COR-L47 (cell line): ENCODE results near the gene ADGRV1.
A peak's percentile ranks its signal among the peaks of the same experiment; 100 is the strongest.
"Not testable (repeated sequence)": the region's sequence is repeated elsewhere in the genome, so short reads cannot be mapped to it uniquely, and the experiment has no call there.

Experiments
- DNase-seq: peaks from one replicate; lab custom pipeline; 2025; lab: John Stamatoyannopoulos, UW

The ADGRV1 gene

GRCh38 chr5:90595766-90596165, 37.2 kb downstream of the ADGRV1 start:
- DNase-seq: not testable (repeated sequence)

- no peak for DNase-seq
Observed at GRCh38 chr5:90598293-90598692, 39.7 kb downstream of the ADGRV1 start.

GRCh38 chr5:90600307-90600706, 41.7 kb downstream of the ADGRV1 start:
- DNase-seq: not testable (repeated sequence)

GRCh38 chr5:90601468-90601867, 42.9 kb downstream of the ADGRV1 start:
- DNase-seq: no peak

- no peak for DNase-seq
Observed at GRCh38 chr5:90602681-90603080, 44.1 kb downstream of the ADGRV1 start.

- peak; percentile 19 for DNase-seq
Observed at GRCh38 chr5:90606539-90606938, 47.9 kb downstream of the ADGRV1 start.

GRCh38 chr5:90612919-90613318, 54.3 kb downstream of the ADGRV1 start:
- no peak for DNase-seq

- DNase-seq: no peak
Observed at GRCh38 chr5:90613459-90613858, 54.9 kb downstream of the ADGRV1 start.

- no peak for DNase-seq
Observed at GRCh38 chr5:90613918-90614504, 55.4 kb downstream of the ADGRV1 start.

GRCh38 chr5:90615355-90615754, 56.8 kb downstream of the ADGRV1 start:
- DNase-seq: no peak

GRCh38 chr5:90618071-90618470, 59.5 kb downstream of the ADGRV1 start:
- DNase-seq: no peak

- not testable (repeated sequence) for DNase-seq
Observed at GRCh38 chr5:90619762-90620161, 61.2 kb downstream of the ADGRV1 start.

- DNase-seq: no peak
Observed at GRCh38 chr5:90621848-90622247, 63.3 kb downstream of the ADGRV1 start.

GRCh38 chr5:90626493-90626892, 67.9 kb downstream of the ADGRV1 start:
- DNase-seq: no peak

GRCh38 chr5:90628492-90628891, 69.9 kb downstream of the ADGRV1 start:
- DNase-seq: no peak

GRCh38 chr5:90632791-90633190, 74.2 kb downstream of the ADGRV1 start:
- no peak for DNase-seq

- no peak for DNase-seq
Observed at GRCh38 chr5:90636948-90637347, 78.4 kb downstream of the ADGRV1 start.

GRCh38 chr5:90637731-90638130, 79.1 kb downstream of the ADGRV1 start:
- DNase-seq: no peak

GRCh38 chr5:90638878-90639277, 80.3 kb downstream of the ADGRV1 start:
- DNase-seq: no peak

GRCh38 chr5:90640484-90641059, 82.0 kb downstream of the ADGRV1 start:
- DNase-seq: peak; percentile 20

GRCh38 chr5:90641528-90641927, 82.9 kb downstream of the ADGRV1 start:
- DNase-seq: no peak

GRCh38 chr5:90642706-90643229, 84.2 kb downstream of the ADGRV1 start:
- no peak for DNase-seq

- DNase-seq: no peak
Observed at GRCh38 chr5:90644132-90644531, 85.5 kb downstream of the ADGRV1 start.
